Measurements from ENCODE around the gene DNAJC7.

The DNAJC7 gene

GRCh38 chr17:42009170-42009569 is 8.1 kb downstream of the DNAJC7 start:
- Histone ChIP-seq H3K27ac (ENCODE audit: low read length) (peak overlapping the region; percentile 16), H3K4me3 (ENCODE audit: low read length) (no peak overlapping the region), H3K27me3 (ENCODE audit: insufficient read depth, low read length) (no peaks in the 10 kb centered on the region), H3K36me3 (ENCODE audit: insufficient read depth, low read depth, low read length) (peaks cover 15% of the 10 kb centered on the region), H3K9ac (ENCODE audit: low read depth, low read length) (peak overlapping the region; percentile 7; the same call in 1 of the 2 replicates), H3K4me1 (ENCODE audit: insufficient read depth, low read length) (peaks cover 24% of the 10 kb centered on the region), H3K9me3 (ENCODE audit: insufficient read depth, low read depth, low read length) (no peaks in the 10 kb centered on the region)

DNA sequence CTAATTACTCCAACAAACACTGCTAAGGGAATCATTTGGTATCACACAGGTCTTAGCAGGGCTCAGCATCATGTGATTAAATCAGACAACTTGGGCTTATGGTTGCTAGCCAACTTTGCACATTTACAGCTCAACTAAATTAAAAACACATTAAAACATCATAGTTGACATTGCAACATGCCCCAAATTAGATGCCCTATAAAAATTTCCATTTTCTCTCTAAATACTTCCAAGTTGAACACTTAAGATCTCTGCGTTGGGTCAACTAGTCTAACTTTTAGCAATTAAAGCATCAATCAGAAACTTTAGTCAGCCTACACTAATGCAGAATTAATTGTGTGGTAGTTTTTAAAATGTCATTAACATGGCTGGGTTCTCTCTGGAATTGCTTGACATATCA is 12.1 kb downstream of the DNAJC7 start:
- no peaks in the 10 kb centered on the region for H3K9me3 ChIP-seq (ENCODE audit: insufficient read depth, low read depth, low read length)
- H3K27me3 ChIP-seq (ENCODE audit: insufficient read depth, low read length): no peaks in the 10 kb centered on the region
- H3K9ac ChIP-seq (ENCODE audit: low read depth, low read length): no peak overlapping the region
- peaks cover 42% of the 10 kb centered on the region for H3K36me3 ChIP-seq (ENCODE audit: insufficient read depth, low read depth, low read length)
- no peak overlapping the region for H3K27ac ChIP-seq (ENCODE audit: low read length)
- no peaks in the 10 kb centered on the region for H3K4me1 ChIP-seq (ENCODE audit: insufficient read depth, low read length)
- H3K4me3 ChIP-seq (ENCODE audit: low read length): no peak overlapping the region

GRCh38 chr17:42002792-42003301 is 14.4 kb downstream of the DNAJC7 start:
- Histone ChIP-seq H3K9me3 (ENCODE audit: insufficient read depth, low read depth, low read length) (no peaks in the 10 kb centered on the region), H3K4me3 (ENCODE audit: low read length) (no peak overlapping the region), H3K9ac (ENCODE audit: low read depth, low read length) (no peak overlapping the region), H3K36me3 (ENCODE audit: insufficient read depth, low read depth, low read length) (peaks cover 59% of the 10 kb centered on the region), H3K27me3 (ENCODE audit: insufficient read depth, low read length) (no peaks in the 10 kb centered on the region), H3K4me1 (ENCODE audit: insufficient read depth, low read length) (no peaks in the 10 kb centered on the region), H3K27ac (ENCODE audit: low read length) (no peak overlapping the region)

GRCh38 chr17:42002175-42002791 is 15.0 kb downstream of the DNAJC7 start:
- Histone ChIP-seq H3K27ac (ENCODE audit: low read length) (no peak overlapping the region), H3K4me1 (ENCODE audit: insufficient read depth, low read length) (no peaks in the 10 kb centered on the region), H3K4me3 (ENCODE audit: low read length) (no peak overlapping the region), H3K27me3 (ENCODE audit: insufficient read depth, low read length) (no peaks in the 10 kb centered on the region), H3K9ac (ENCODE audit: low read depth, low read length) (no peak overlapping the region), H3K9me3 (ENCODE audit: insufficient read depth, low read depth, low read length) (no peaks in the 10 kb centered on the region), H3K36me3 (ENCODE audit: insufficient read depth, low read depth, low read length) (peaks cover 65% of the 10 kb centered on the region)

DNA sequence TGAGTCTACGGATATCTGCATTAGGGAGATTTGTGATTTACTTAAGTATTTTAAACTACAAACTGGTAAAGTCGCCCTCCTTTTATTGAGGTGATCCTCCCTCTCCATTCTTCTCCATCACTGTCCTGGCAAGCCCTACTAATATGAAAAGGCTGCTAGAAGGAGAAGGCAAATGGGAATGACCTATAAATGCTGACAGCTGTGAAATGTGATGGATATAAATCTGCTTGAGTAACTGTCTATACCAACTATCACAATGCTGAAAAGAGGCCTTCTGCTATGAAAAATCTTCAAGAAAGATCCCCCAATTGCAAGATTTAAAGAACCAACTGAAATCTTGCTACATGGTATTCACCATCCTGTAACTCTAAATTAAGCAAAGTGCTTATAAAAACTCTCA is 15.5 kb downstream of the DNAJC7 start:
- Histone ChIP-seq H3K9ac (ENCODE audit: low read depth, low read length) (no peak overlapping the region), H3K27ac (ENCODE audit: low read length) (no peak overlapping the region), H3K4me1 (ENCODE audit: insufficient read depth, low read length) (no peaks in the 10 kb centered on the region), H3K9me3 (ENCODE audit: insufficient read depth, low read depth, low read length) (no peaks in the 10 kb centered on the region), H3K27me3 (ENCODE audit: insufficient read depth, low read length) (no peaks in the 10 kb centered on the region), H3K36me3 (ENCODE audit: insufficient read depth, low read depth, low read length) (peaks cover 71% of the 10 kb centered on the region), H3K4me3 (ENCODE audit: low read length) (no peak overlapping the region)

GRCh38 chr17:42000413-42001133 is 16.7 kb downstream of the DNAJC7 start:
- Histone ChIP-seq H3K27me3 (ENCODE audit: insufficient read depth, low read length) (no peaks in the 10 kb centered on the region), H3K36me3 (ENCODE audit: insufficient read depth, low read depth, low read length) (peaks cover 82% of the 10 kb centered on the region), H3K27ac (ENCODE audit: low read length) (no peak overlapping the region), H3K9ac (ENCODE audit: low read depth, low read length) (no peak overlapping the region), H3K9me3 (ENCODE audit: insufficient read depth, low read depth, low read length) (no peaks in the 10 kb centered on the region), H3K4me1 (ENCODE audit: insufficient read depth, low read length) (no peaks in the 10 kb centered on the region), H3K4me3 (ENCODE audit: low read length) (no peak overlapping the region)

GRCh38 chr17:41998497-41998896 is 18.7 kb downstream of the DNAJC7 start:
- no peaks in the 10 kb centered on the region for H3K4me1 ChIP-seq (ENCODE audit: insufficient read depth, low read length)
- H3K9me3 ChIP-seq (ENCODE audit: insufficient read depth, low read depth, low read length): no peaks in the 10 kb centered on the region
- H3K4me3 ChIP-seq (ENCODE audit: low read length): no peak overlapping the region
- no peak overlapping the region for H3K9ac ChIP-seq (ENCODE audit: low read depth, low read length)
- no peak overlapping the region for H3K27ac ChIP-seq (ENCODE audit: low read length)
- no peaks in the 10 kb centered on the region for H3K27me3 ChIP-seq (ENCODE audit: insufficient read depth, low read length)
- H3K36me3 ChIP-seq (ENCODE audit: insufficient read depth, low read depth, low read length): peaks cover 91% of the 10 kb centered on the region

DNA sequence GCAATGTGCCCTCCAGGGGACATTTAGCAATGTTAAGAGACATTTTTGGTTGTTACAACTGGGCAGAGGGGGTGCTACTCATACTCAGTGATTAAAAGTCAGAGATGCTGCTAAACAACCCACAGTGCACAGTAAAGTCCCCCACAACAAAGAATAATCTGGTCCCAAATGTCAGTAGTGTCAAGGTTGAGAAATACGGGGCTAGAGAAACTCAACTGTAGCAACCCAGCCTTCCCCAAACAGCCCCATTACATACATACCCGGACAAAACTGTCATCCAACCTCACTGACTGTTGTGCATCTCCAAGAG is 20.4 kb downstream of the DNAJC7 start:
- Histone ChIP-seq H3K27me3 (ENCODE audit: insufficient read depth, low read length) (no peaks in the 10 kb centered on the region), H3K9ac (ENCODE audit: low read depth, low read length) (no peak overlapping the region), H3K36me3 (ENCODE audit: insufficient read depth, low read depth, low read length) (peaks cover 91% of the 10 kb centered on the region), H3K4me1 (ENCODE audit: insufficient read depth, low read length) (no peaks in the 10 kb centered on the region), H3K9me3 (ENCODE audit: insufficient read depth, low read depth, low read length) (no peaks in the 10 kb centered on the region), H3K27ac (ENCODE audit: low read length) (no peak overlapping the region), H3K4me3 (ENCODE audit: low read length) (no peak overlapping the region)

- no peak overlapping the region for H3K4me3 ChIP-seq (ENCODE audit: low read length)
These were observed 24.7 kb downstream of the DNAJC7 start for GRCh38 chr17:41992576-41992975.

GRCh38 chr17:41989702-41990419 is 27.4 kb downstream of the DNAJC7 start:
- Histone ChIP-seq H3K9ac (ENCODE audit: low read depth, low read length) (no peak overlapping the region), H3K36me3 (ENCODE audit: insufficient read depth, low read depth, low read length) (peaks cover 96% of the 10 kb centered on the region), H3K27ac (ENCODE audit: low read length) (no peak overlapping the region), H3K4me3 (ENCODE audit: low read length) (no peak overlapping the region), H3K4me1 (ENCODE audit: insufficient read depth, low read length) (no peaks in the 10 kb centered on the region), H3K9me3 (ENCODE audit: insufficient read depth, low read depth, low read length) (no peaks in the 10 kb centered on the region), H3K27me3 (ENCODE audit: insufficient read depth, low read length) (no peaks in the 10 kb centered on the region)

More at GRCh38 chr17:41992576-41992975, 24.7 kb downstream of the DNAJC7 start:
- Histone ChIP-seq H3K9me3 (ENCODE audit: insufficient read depth, low read depth, low read length) (no peaks in the 10 kb centered on the region), H3K27me3 (ENCODE audit: insufficient read depth, low read length) (no peaks in the 10 kb centered on the region), H3K4me1 (ENCODE audit: insufficient read depth, low read length) (no peaks in the 10 kb centered on the region), H3K36me3 (ENCODE audit: insufficient read depth, low read depth, low read length) (peaks cover 96% of the 10 kb centered on the region), H3K9ac (ENCODE audit: low read depth, low read length) (no peak overlapping the region), H3K27ac (ENCODE audit: low read length) (no peak overlapping the region)

- H3K4me3 ChIP-seq (ENCODE audit: low read length): no peak overlapping the region
- no peak overlapping the region for H3K9ac ChIP-seq (ENCODE audit: low read depth, low read length)
- H3K27me3 ChIP-seq (ENCODE audit: insufficient read depth, low read length): no peaks in the 10 kb centered on the region
- no peak overlapping the region for H3K27ac ChIP-seq (ENCODE audit: low read length)
- H3K9me3 ChIP-seq (ENCODE audit: insufficient read depth, low read depth, low read length): no peaks in the 10 kb centered on the region
- peaks cover 97% of the 10 kb centered on the region for H3K36me3 ChIP-seq (ENCODE audit: insufficient read depth, low read depth, low read length)
- H3K4me1 ChIP-seq (ENCODE audit: insufficient read depth, low read length): no peaks in the 10 kb centered on the region
These were observed 28.8 kb downstream of the DNAJC7 start for GRCh38 chr17:41988418-41988817.

DNA sequence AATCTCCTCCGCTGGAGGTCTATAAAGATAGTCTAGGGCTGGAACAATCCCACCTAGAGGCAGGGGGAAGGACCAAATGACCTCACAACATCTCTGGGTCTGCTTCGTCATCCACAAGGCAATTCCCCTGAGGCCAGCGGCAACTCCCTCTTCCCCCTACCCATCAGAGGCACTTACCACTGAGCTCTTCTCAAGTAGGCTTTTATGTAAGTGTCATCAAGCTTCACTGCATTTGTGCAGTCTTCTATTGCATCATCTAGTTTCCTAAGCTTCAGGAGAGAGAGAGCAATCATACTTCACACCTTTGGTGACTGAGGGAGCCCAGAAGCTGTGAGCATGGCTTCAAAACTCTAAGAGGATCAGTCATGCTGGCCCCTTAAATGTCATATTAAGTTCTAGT is 29.6 kb downstream of the DNAJC7 start:
- Histone ChIP-seq H3K4me1 (ENCODE audit: insufficient read depth, low read length) (no peaks in the 10 kb centered on the region), H3K27me3 (ENCODE audit: insufficient read depth, low read length) (no peaks in the 10 kb centered on the region), H3K9ac (ENCODE audit: low read depth, low read length) (no peak overlapping the region), H3K27ac (ENCODE audit: low read length) (no peak overlapping the region), H3K9me3 (ENCODE audit: insufficient read depth, low read depth, low read length) (no peaks in the 10 kb centered on the region), H3K36me3 (ENCODE audit: insufficient read depth, low read depth, low read length) (peaks cover 97% of the 10 kb centered on the region), H3K4me3 (ENCODE audit: low read length) (no peak overlapping the region)

Data from iPS-20b (cell line).